ENCODE data around the gene SERPINI1. TPM values are rescaled to one million over a fixed set of nuclear protein-coding genes. Genes with fewer than 3 reads are reported as not detected.

The SERPINI1 gene
- total and polyA plus RNA-seq, 2 of the 8 experiments (the other 6 are each of a cell fraction or from before 2014, with no cell fraction given): 5.3 to 9.9 TPM

- TF ChIP-seq BRCA1 (IDR thresholded peaks at IDR 0.05; ENCODE audit: low read depth, low read length) (no peak), ASH2L (IDR thresholded peaks at IDR 0.05; ENCODE audit: low read length) (no peak), POLR2A (IDR thresholded peaks at IDR 0.05; ENCODE audit: control extremely low read depth in 1 of 2, low read depth in 2 of 2, low read length in 2 of 2) (no peak), RBBP5 (IDR thresholded peaks at IDR 0.05; ENCODE audit: borderline replicate concordance, low read depth, low read length) (no peak), KDM5A (IDR thresholded peaks at IDR 0.05; ENCODE audit: low read length) (no peak), SP4 (IDR thresholded peaks at IDR 0.05; ENCODE audit: low read length) (no peak), CBX8 (IDR thresholded peaks at IDR 0.05; ENCODE audit: borderline replicate concordance, low read depth, low read length) (no peak), TCF12 (IDR thresholded peaks at IDR 0.05; ENCODE audit: low read depth, low read length) (no peak)
These were observed 4.1 kb upstream of the SERPINI1 start (continued) for GRCh38 chr3:167731393-167731792.

Measured in H1 (cell line).